Measurements from ENCODE around the gene PARM1. TPM values are rescaled to one million over a fixed set of nuclear protein-coding genes. Genes with fewer than 3 reads are reported as not detected.

PARM1 gene
- polyA plus RNA-seq, 1 of the 3 experiments (the other 2 are of a cell fraction), result not detected

DNA sequence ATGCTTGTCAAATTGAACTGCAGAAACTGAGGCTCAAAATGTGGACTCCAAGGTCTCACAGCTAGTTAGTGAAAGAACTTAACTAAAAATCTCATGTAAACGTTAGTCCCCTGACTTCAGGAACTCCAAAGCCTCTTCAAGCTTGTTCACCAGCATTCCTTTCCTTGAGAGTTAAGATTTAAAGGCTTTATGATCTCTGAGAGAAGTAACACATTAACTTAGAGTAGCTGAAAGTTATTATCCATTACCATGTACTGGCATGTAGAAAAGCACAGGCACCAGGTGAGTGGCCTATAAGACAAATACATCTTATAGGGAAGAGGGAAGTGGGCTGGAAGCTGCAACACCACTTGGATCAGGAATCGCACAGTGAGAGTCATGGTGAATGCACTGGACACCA lies 15.3 kb downstream of the PARM1 start:
- no peak for DNase-seq
- no peaks in the 10 kb centered on the region for H3K9me2 ChIP-seq
- H4K20me1 ChIP-seq (ENCODE audit: insufficient read depth), result no peaks in the 10 kb centered on the region
- no peak overlapping the region for H2AFZ ChIP-seq (ENCODE audit: low read depth)
- H3K4me3 ChIP-seq (ENCODE audit: low read depth in 2 of 2, low read length in 1 of 2), result no peak overlapping the region
- H3K79me2 ChIP-seq (ENCODE audit: insufficient read depth), result no peaks in the 10 kb centered on the region
- H3K4me1 ChIP-seq (ENCODE audit: control insufficient read depth in 1 of 2, insufficient read depth in 2 of 2, low read depth in 1 of 2, low read length in 1 of 2), result no peaks in the 10 kb centered on the region
- H3K4me2 ChIP-seq, result no peak overlapping the region
- H3K27me3 ChIP-seq (ENCODE audit: insufficient read depth), result no peaks in the 10 kb centered on the region
- H3K9ac ChIP-seq, result no peak overlapping the region
- H3K36me3 ChIP-seq (replicated peaks in 1 of 2; ENCODE audit: control insufficient read depth in 1 of 2, insufficient read depth in 2 of 2, low read length in 1 of 2), result no peaks in the 10 kb centered on the region
- no peak overlapping the region for H3K27ac ChIP-seq (ENCODE audit: low read depth in 2 of 2, low read length in 1 of 2)
- 6% methylated on average over 2 of the region's 2 CpGs for WGBS (ENCODE audit: low lambda C conversion rate)
- no peaks in the 10 kb centered on the region for H3F3A ChIP-seq (replicated peaks; ENCODE audit: insufficient read depth)
- ChIA-PET CTCF (no interaction called here), POLR2A (no interaction called here)
- H3K9me3 ChIP-seq, result no peaks in the 10 kb centered on the region
- TF ChIP-seq REST (IDR thresholded peaks at IDR 0.05; ENCODE audit: low read depth, low read length) (no peak), GABPA (IDR thresholded peaks at IDR 0.05; ENCODE audit: low read depth) (no peak), TAF1 (IDR thresholded peaks at IDR 0.05; ENCODE audit: borderline replicate concordance, low read depth, low read length) (no peak), CHD2 (IDR thresholded peaks at IDR 0.05; ENCODE audit: low read length, partially characterized antibody) (no peak)

DNA sequence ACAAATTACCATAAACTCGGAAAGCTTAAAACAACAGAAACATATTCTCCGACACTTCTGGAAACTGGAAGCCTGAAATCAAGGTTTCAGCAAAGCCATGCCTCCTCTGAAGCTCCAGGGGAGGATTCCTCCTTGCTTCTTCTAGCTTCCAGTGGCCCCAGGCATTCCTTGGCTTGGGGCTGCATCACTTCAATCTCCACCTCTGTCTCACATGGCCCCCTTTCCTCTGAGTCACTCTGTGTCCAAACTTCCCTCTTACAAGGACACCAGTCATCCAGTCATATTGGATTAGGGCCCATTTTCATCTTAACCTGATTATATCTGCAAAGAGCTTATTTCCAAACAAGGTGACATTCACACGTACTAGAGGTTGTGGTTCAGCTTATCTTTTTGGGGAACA lies 17.3 kb downstream of the PARM1 start:
- H3F3A ChIP-seq (replicated peaks; ENCODE audit: insufficient read depth), result no peaks in the 10 kb centered on the region
- H3K4me1 ChIP-seq (ENCODE audit: control insufficient read depth in 1 of 2, insufficient read depth in 2 of 2, low read depth in 1 of 2, low read length in 1 of 2), result no peaks in the 10 kb centered on the region
- WGBS (ENCODE audit: low lambda C conversion rate), result 7% methylated on average over 3 of the region's 3 CpGs
- H3K27me3 ChIP-seq (ENCODE audit: insufficient read depth), result no peaks in the 10 kb centered on the region
- CTCF ChIA-PET, result no interaction called here
- H3K4me2 ChIP-seq, result no peak overlapping the region
- no peaks in the 10 kb centered on the region for H3K79me2 ChIP-seq (ENCODE audit: insufficient read depth)
- H4K20me1 ChIP-seq (ENCODE audit: insufficient read depth), result no peaks in the 10 kb centered on the region
- no peaks in the 10 kb centered on the region for H3K36me3 ChIP-seq (replicated peaks in 1 of 2; ENCODE audit: control insufficient read depth in 1 of 2, insufficient read depth in 2 of 2, low read length in 1 of 2)
- no peak overlapping the region for H2AFZ ChIP-seq (ENCODE audit: low read depth)
- POLR2A ChIA-PET, result no interaction called here
- no peak overlapping the region for H3K9ac ChIP-seq
- H3K9me3 ChIP-seq, result no peaks in the 10 kb centered on the region
- no peak for DNase-seq
- no peak overlapping the region for H3K27ac ChIP-seq (ENCODE audit: low read depth in 2 of 2, low read length in 1 of 2)
- no peaks in the 10 kb centered on the region for H3K9me2 ChIP-seq
- no peak for TF ChIP-seq JUND (IDR thresholded peaks at IDR 0.05)
- no peak for TF ChIP-seq GABPA (IDR thresholded peaks at IDR 0.05; ENCODE audit: low read depth)
- no peak for TF ChIP-seq MXI1 (IDR thresholded peaks at IDR 0.05; ENCODE audit: low read depth, low read length)
- TF ChIP-seq, protein P1, sequence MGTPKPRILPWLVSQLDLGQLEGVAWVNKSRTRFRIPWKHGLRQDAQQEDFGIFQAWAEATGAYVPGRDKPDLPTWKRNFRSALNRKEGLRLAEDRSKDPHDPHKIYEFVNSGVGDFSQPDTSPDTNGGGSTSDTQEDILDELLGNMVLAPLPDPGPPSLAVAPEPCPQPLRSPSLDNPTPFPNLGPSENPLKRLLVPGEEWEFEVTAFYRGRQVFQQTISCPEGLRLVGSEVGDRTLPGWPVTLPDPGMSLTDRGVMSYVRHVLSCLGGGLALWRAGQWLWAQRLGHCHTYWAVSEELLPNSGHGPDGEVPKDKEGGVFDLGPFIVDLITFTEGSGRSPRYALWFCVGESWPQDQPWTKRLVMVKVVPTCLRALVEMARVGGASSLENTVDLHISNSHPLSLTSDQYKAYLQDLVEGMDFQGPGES (IDR thresholded peaks at IDR 0.05; ENCODE audit: low read depth, low read length), result no peak
- no peak for TF ChIP-seq RAD21 (IDR thresholded peaks at IDR 0.05; ENCODE audit: low read length)
- TF ChIP-seq, protein P2, sequence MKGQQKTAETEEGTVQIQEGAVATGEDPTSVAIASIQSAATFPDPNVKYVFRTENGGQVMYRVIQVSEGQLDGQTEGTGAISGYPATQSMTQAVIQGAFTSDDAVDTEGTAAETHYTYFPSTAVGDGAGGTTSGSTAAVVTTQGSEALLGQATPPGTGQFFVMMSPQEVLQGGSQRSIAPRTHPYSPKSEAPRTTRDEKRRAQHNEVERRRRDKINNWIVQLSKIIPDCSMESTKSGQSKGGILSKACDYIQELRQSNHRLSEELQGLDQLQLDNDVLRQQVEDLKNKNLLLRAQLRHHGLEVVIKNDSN (IDR thresholded peaks at IDR 0.05; ENCODE audit: borderline replicate concordance, low read depth), result no peak
- TF ChIP-seq CHD2 (IDR thresholded peaks at IDR 0.05; ENCODE audit: low read length, partially characterized antibody), result no peak
- TF ChIP-seq TEAD4 (IDR thresholded peaks at IDR 0.05; ENCODE audit: borderline replicate concordance, insufficient read depth), result no peak
- no peak for TF ChIP-seq REST (IDR thresholded peaks at IDR 0.05; ENCODE audit: low read depth, low read length)
- no peak for TF ChIP-seq FOXJ3 (CRISPR knock-in tag; IDR thresholded peaks at IDR 0.05)
- no peak for TF ChIP-seq FOSL2 (IDR thresholded peaks at IDR 0.05; ENCODE audit: borderline replicate concordance, low read depth)
- TF ChIP-seq MAX (IDR thresholded peaks at IDR 0.05; ENCODE audit: low read depth), result no peak
- no peak for TF ChIP-seq NFIC (IDR thresholded peaks at IDR 0.05; ENCODE audit: borderline replicate concordance)
- TF ChIP-seq RCOR1 (IDR thresholded peaks at IDR 0.05; ENCODE audit: low read length), result no peak
- TF ChIP-seq TAF1 (IDR thresholded peaks at IDR 0.05; ENCODE audit: borderline replicate concordance, low read depth, low read length), result no peak
- no peak for TF ChIP-seq SMC3 (IDR thresholded peaks at IDR 0.05; ENCODE audit: low read depth, low read length)
- no peak for TF ChIP-seq SIN3A (IDR thresholded peaks at IDR 0.05; ENCODE audit: borderline replicate concordance, low read depth, low read length)
- TF ChIP-seq EZH2phosphoT487 (IDR thresholded peaks at IDR 0.05; ENCODE audit: borderline replicate concordance, low read depth), result no peak
- no peak for TF ChIP-seq FOXM1 (IDR thresholded peaks at IDR 0.05; ENCODE audit: low read depth)
- H3K4me3 ChIP-seq (ENCODE audit: low read depth in 2 of 2, low read length in 1 of 2), result no peak overlapping the region
